Upper lobe of left lung (tissue), 6 donors: Measurements from ENCODE around the gene TMEM63A. TPM values are rescaled to one million over a fixed set of nuclear protein-coding genes. Genes with fewer than 3 reads are reported as not detected.

ENCODE experiments used
- ATAC-seq, 2 donors: fragments of 200-7000 bp; cut with Tn5 transposase; one replicate each; pipeline ENCODE4 v1.9.1; 2022; ENCODE audit warnings: mild to moderate bottlenecking in 2 of 2, moderate library complexity in 2 of 2; ENCODE audit not compliant: low FRiP score in 2 of 2
- DNase-seq, 2 donors: peaks; one replicate each; pipeline ENCODE4 v3.0.0-alpha.2; 2019 to 2020
- H3K27ac ChIP-seq, 4 donors: fragments of 200-600 bp; sonication (generic); one replicate each; pipeline ENCODE4 v1.5.1; 2016 to 2019
- H3K27me3 ChIP-seq, 4 donors: fragments of 200-600 bp; sonication (generic); one replicate each; pipeline ENCODE4 v1.5.1; 2017 to 2019
- H3K36me3 ChIP-seq, 4 donors: fragments of 200-600 bp; sonication (generic); one replicate each; pipeline ENCODE4 v1.5.1; 2016 to 2019
- H3K4me1 ChIP-seq, 4 donors: fragments of 200-600 bp; sonication (generic); one replicate each; pipeline ENCODE4 v1.5.1; 2018 to 2019
- H3K4me3 ChIP-seq, 4 donors: fragments of 200-600 bp; sonication (generic); one replicate each; pipeline ENCODE4 v1.5.1; 2017 to 2019; ENCODE audit warnings: mild to moderate bottlenecking in 2 of 4, moderate library complexity in 1 of 4
- H3K9me3 ChIP-seq, 4 donors: fragments of 200-600 bp; sonication (generic); one replicate each; pipeline ENCODE4 v1.5.1; 2018 to 2019
- EP300 ChIP-seq, 4 donors: sonication (generic); formaldehyde crosslinking; IDR thresholded peaks; one replicate each; pipeline ENCODE4 v1.5.1; 2017; ENCODE audit warnings: antibody characterized with exemption in 4 of 4, control low read depth in 2 of 4
- POLR2A ChIP-seq, 4 donors: fragments of 450-650 bp; IDR thresholded peaks; one replicate each; pipeline ENCODE4 v1.5.1; 2016 to 2017; ENCODE audit warnings: antibody characterized with exemption in 4 of 4, mild to moderate bottlenecking in 2 of 4
- POLR2AphosphoS5 ChIP-seq, 2 donors: sonication (generic); formaldehyde crosslinking; IDR thresholded peaks; one replicate each; pipeline ENCODE4 v1.5.1; 2017; ENCODE audit warnings: antibody characterized with exemption in 2 of 2
- WGBS, 2 donors: methylation state at CpG; one replicate each; pipeline ENCODE4 v1.1.5; 2017 to 2018; 5-methylcytosine and 5-hydroxymethylcytosine counted together
- total RNA-seq, 6 donors: library from RNA; depleted of rRNA in 4 of 6; stranded (reverse); fragments of >200 nt in 4 of 6; gene quantifications; one replicate each; pipeline versions ENCODE4 v1.1.0 to v1.2.1, GENCODE V29; 2016 to 2021
- TF ChIP-seq, protein P1 (sequence below), 6 experiments: fragments of 450-650 bp in 4 of 6; fragments of 200-600 bp in 2 of 6; sonication (generic) in 2 of 6; IDR thresholded peaks; one replicate each; pipeline ENCODE4 v1.5.1; 2016 to 2019; ENCODE audit warnings: antibody characterized with exemption in 6 of 6
- donor health status: DM: no; HTN: no; CAD: no; lungs with moderate emphysema.
- donor health status: DM: no; HTN: yes; CAD: no; lungs with severe emphysema.

Gene TMEM63A
- total RNA-seq, 6 donors from 2014 or later, result 57.9 to 244 (median 105) TPM

- DNase-seq (no peak), ATAC-seq (no peak)
- peaks cover 48 to 80% (median 55%) of the 10 kb centered on the region in 4 donors for H3K4me1 ChIP-seq
- H3K9me3 ChIP-seq, result no peaks in the 10 kb centered on the region
- H3K36me3 ChIP-seq, result peaks cover 13 to 43% (median 25%) of the 10 kb centered on the region in 4 donors
- peak overlapping the region; percentile 55 to 94 (median 85) for H3K27ac ChIP-seq
- TF ChIP-seq POLR2A (IDR thresholded peaks at IDR 0.05) (no peak), POLR2AphosphoS5 (IDR thresholded peaks at IDR 0.05) (no peak), EP300 (IDR thresholded peaks at IDR 0.05) (no peak)
- TF ChIP-seq, protein P1, sequence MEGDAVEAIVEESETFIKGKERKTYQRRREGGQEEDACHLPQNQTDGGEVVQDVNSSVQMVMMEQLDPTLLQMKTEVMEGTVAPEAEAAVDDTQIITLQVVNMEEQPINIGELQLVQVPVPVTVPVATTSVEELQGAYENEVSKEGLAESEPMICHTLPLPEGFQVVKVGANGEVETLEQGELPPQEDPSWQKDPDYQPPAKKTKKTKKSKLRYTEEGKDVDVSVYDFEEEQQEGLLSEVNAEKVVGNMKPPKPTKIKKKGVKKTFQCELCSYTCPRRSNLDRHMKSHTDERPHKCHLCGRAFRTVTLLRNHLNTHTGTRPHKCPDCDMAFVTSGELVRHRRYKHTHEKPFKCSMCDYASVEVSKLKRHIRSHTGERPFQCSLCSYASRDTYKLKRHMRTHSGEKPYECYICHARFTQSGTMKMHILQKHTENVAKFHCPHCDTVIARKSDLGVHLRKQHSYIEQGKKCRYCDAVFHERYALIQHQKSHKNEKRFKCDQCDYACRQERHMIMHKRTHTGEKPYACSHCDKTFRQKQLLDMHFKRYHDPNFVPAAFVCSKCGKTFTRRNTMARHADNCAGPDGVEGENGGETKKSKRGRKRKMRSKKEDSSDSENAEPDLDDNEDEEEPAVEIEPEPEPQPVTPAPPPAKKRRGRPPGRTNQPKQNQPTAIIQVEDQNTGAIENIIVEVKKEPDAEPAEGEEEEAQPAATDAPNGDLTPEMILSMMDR (IDR thresholded peaks at IDR 0.05), result no peak
- no peaks in the 10 kb centered on the region for H3K27me3 ChIP-seq
- WGBS, 2 donors, result 67 to 78% methylated on average over 4 of the region's 4 CpGs
- H3K4me3 ChIP-seq, result no peak overlapping the region
Observed at GRCh38 chr1:225878282-225878681, 3.9 kb downstream of the TMEM63A start.

DNA sequence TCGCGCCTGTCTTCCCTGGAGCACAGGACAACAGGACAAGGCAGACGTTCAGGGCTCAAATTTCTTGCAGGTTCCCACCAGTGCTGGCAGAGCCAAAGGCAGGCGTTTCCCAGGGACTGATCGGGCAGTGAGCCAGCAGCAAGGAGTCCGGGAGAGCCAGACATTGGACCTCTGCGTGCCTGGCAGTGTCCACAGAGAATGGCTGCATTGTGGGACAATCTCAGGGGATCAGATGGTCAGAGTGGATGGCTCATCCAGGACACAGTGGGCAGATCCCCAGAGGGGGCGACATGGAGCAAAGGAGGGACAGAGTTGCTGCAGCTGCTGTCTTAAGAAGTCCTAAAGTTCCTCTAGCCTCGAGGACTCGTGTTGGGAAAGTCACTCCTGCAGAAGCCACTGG lies 4.6 kb downstream of the TMEM63A start:
- Histone ChIP-seq H3K9me3 (no peaks in the 10 kb centered on the region), H3K27me3 (no peaks in the 10 kb centered on the region), H3K27ac (peak overlapping the region; percentile 55 to 94 (median 85)), H3K36me3 (peaks cover 13 to 49% (median 30%) of the 10 kb centered on the region in 4 donors), H3K4me1 (peaks cover 44 to 73% (median 52%) of the 10 kb centered on the region in 4 donors), H3K4me3 (no peak overlapping the region)
- whole genome bisulfite sequencing, 2 donors, result 44 to 52% methylated on average over 7 to 10 of the region's 10 CpGs
- ATAC-seq (no peak), DNase-seq (peak in 1 of 2 donors; percentile 45)
- TF ChIP-seq POLR2A (IDR thresholded peaks at IDR 0.05) (no peak), POLR2AphosphoS5 (IDR thresholded peaks at IDR 0.05) (peak in 1 of 2 donors; percentile 18)
- TF ChIP-seq, protein P1 (IDR thresholded peaks at IDR 0.05), result peak in 5 of 6 experiments; percentile 35 to 45 (median 43)

GRCh38 chr1:225876900-225877510 lies 5.2 kb downstream of the TMEM63A start:
- Histone ChIP-seq H3K27me3 (no peaks in the 10 kb centered on the region), H3K9me3 (no peaks in the 10 kb centered on the region), H3K4me3 (no peak overlapping the region), H3K27ac (peak overlapping the region in 3 of 4 donors; percentile 81 to 94 (median 89)), H3K36me3 (peaks cover 13 to 55% (median 30%) of the 10 kb centered on the region in 4 donors), H3K4me1 (peaks cover 44 to 73% (median 52%) of the 10 kb centered on the region in 4 donors)
- TF ChIP-seq POLR2AphosphoS5 (IDR thresholded peaks at IDR 0.05), result no peak
- WGBS, 2 donors, result 83 to 92% methylated on average over 6 to 12 of the region's 12 CpGs
- ATAC-seq, result no peak
- DNase-seq, result no peak

GRCh38 chr1:225875044-225875815 lies 7.0 kb downstream of the TMEM63A start:
- H3K27ac ChIP-seq, result peak overlapping the region; percentile 48 to 81 (median 72)
- no peaks in the 10 kb centered on the region for H3K9me3 ChIP-seq
- TF ChIP-seq POLR2A (IDR thresholded peaks at IDR 0.05), result no peak
- TF ChIP-seq, protein P1 (IDR thresholded peaks at IDR 0.05), result no peak
- no peak for TF ChIP-seq POLR2AphosphoS5 (IDR thresholded peaks at IDR 0.05)
- no peak for TF ChIP-seq EP300 (IDR thresholded peaks at IDR 0.05)
- no peak overlapping the region for H3K4me3 ChIP-seq
- peak in 1 of 2 donors; percentile 83 for DNase-seq
- H3K4me1 ChIP-seq, result peaks cover 32 to 59% (median 41%) of the 10 kb centered on the region in 4 donors
- no peaks in the 10 kb centered on the region for H3K27me3 ChIP-seq
- peaks cover 17 to 73% (median 45%) of the 10 kb centered on the region in 4 donors for H3K36me3 ChIP-seq
- 70 to 86% methylated on average over 10 to 12 of the region's 12 CpGs for WGBS, 2 donors
- peak; percentile 35 to 81 for ATAC-seq

- H3K36me3 ChIP-seq, result peaks cover 17 to 81% (median 50%) of the 10 kb centered on the region in 4 donors
- WGBS, 2 donors, result 86 to 93% methylated on average over 5 to 11 of the region's 11 CpGs
- ATAC-seq, result no peak
- no peak for TF ChIP-seq POLR2AphosphoS5 (IDR thresholded peaks at IDR 0.05)
- TF ChIP-seq EP300 (IDR thresholded peaks at IDR 0.05), result no peak
- TF ChIP-seq POLR2A (IDR thresholded peaks at IDR 0.05), result no peak
- TF ChIP-seq, protein P1 (IDR thresholded peaks at IDR 0.05), result no peak
- no peaks in the 10 kb centered on the region for H3K27me3 ChIP-seq
- H3K9me3 ChIP-seq, result no peaks in the 10 kb centered on the region
- no peak overlapping the region for H3K4me3 ChIP-seq
- H3K27ac ChIP-seq, result peak overlapping the region in 3 of 4 donors; percentile 48 to 73 (median 71)
- no peak for DNase-seq
- H3K4me1 ChIP-seq, result peaks cover 24 to 51% (median 33%) of the 10 kb centered on the region in 4 donors
Observed at GRCh38 chr1:225874431-225874830, 7.7 kb downstream of the TMEM63A start.
